RWPE1 (cell line): ENCODE results near the gene CCRL2.
"Not testable (repeated sequence)": the region's sequence is repeated elsewhere in the genome, so short reads cannot be mapped to it uniquely, and the experiment has no call there.

Experiments used
- CTCF ChIA-PET: fragments of 350-600 bp; sonication (Branson Sonifier 250); formaldehyde crosslinking; extraction: SDS; loops from one replicate; lab custom pipeline; 2021; lab: Yijun Ruan, JAX
- POLR2A ChIA-PET: fragments of 400-600 bp; formaldehyde crosslinking; extraction: SDS; loops from one replicate; lab custom pipeline; 2020; ENCODE audit warnings: antibody characterized with exemption; ENCODE audit not compliant: low non-redundant PET; lab: Yijun Ruan, JAX
- DNase-seq: peaks from one replicate; pipeline ENCODE4 v3.0.0; 2012; ENCODE audit warnings: low spot score
- H3K27ac ChIP-seq: fragments of 450-650 bp; 2 replicates; pipeline ENCODE4 v1.5.1; 2017
- TF ChIP-seq, protein P1 (sequence below): fragments of 450-650 bp; conservative IDR thresholded peaks from 2 replicates; pipeline ENCODE4 v1.5.1; 2017; ENCODE audit warnings: low read depth, mild to moderate bottlenecking

The CCRL2 gene

DNA sequence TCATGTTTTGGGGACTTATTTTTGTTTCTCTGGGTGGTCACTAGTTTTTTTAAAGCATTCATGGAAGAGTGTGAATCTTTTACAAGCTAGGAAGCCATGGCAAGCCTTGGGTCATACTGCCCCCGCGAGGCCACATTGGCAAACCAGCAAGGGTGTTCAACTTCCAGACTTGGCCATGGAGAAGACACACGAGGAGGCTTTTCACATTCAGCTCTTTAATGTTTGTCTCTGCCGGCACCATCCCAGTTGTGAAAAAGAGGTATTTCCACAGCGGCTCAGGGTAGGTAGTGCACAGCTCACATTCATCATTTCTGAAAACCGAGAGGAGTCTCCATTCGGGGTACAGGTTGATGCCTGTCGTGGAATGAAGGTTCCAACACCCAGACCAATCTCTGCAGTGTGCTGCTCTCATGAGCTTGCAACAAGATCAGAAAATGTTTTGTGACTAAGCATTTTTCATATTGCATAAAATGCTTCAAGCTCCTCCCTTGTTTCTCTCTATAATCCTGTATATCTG is 28.6 kb upstream of the CCRL2 start:
- DNase-seq: peak; percentile 27
- CTCF ChIA-PET: interaction anchor here (0.7 to 0.9 kb wide), 5 partner anchors 12 to 449 kb away, joined by 3 to 4 read pairs (median 3); no protein-coding TSS in a partner anchor
- TF ChIP-seq, protein P1, sequence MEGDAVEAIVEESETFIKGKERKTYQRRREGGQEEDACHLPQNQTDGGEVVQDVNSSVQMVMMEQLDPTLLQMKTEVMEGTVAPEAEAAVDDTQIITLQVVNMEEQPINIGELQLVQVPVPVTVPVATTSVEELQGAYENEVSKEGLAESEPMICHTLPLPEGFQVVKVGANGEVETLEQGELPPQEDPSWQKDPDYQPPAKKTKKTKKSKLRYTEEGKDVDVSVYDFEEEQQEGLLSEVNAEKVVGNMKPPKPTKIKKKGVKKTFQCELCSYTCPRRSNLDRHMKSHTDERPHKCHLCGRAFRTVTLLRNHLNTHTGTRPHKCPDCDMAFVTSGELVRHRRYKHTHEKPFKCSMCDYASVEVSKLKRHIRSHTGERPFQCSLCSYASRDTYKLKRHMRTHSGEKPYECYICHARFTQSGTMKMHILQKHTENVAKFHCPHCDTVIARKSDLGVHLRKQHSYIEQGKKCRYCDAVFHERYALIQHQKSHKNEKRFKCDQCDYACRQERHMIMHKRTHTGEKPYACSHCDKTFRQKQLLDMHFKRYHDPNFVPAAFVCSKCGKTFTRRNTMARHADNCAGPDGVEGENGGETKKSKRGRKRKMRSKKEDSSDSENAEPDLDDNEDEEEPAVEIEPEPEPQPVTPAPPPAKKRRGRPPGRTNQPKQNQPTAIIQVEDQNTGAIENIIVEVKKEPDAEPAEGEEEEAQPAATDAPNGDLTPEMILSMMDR: peak; percentile 70
- H3K27ac ChIP-seq: peak overlapping the region; percentile 38; the same call in 1 of the 2 replicates
- POLR2A ChIA-PET: no interaction called here

DNA sequence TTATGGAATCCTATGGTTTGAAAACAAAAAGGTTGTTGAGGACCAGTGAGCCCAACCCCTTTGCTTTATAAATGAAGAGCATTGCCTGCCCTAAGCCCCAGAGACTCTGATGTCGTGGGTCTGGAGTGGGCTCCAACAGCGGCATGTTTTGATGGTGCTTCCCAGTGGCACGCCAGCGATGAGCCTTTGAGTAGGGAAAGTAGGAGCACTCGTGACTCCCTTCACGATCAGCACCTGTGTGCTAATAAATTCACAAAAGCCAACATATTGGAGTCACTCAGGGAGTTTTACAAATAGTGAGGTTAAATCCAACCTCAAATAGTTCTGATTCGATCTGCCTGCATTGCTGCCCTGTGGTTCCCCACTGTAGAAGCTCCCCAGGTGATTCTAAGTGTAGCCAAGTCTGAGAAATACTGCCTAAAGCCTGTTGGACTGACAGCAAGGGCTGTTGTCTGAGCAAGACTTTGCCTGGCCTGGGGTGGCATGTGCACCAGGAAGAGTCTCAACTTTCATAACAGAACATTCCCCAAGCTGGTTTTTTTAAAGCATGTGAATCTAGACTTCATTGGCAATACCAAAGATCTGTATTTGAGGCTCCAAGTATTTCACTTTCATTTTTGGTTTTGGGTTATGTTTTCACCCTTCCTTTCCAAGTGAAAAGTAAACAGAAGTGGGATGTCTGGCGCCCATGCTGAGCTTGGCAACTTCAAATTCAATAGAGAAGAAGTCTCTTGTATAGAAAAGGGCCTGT is 26.4 kb upstream of the CCRL2 start:
- peak overlapping the region; percentile 61 for H3K27ac ChIP-seq
- CTCF ChIA-PET: no interaction called here
- TF ChIP-seq, protein P1: no peak

DNA sequence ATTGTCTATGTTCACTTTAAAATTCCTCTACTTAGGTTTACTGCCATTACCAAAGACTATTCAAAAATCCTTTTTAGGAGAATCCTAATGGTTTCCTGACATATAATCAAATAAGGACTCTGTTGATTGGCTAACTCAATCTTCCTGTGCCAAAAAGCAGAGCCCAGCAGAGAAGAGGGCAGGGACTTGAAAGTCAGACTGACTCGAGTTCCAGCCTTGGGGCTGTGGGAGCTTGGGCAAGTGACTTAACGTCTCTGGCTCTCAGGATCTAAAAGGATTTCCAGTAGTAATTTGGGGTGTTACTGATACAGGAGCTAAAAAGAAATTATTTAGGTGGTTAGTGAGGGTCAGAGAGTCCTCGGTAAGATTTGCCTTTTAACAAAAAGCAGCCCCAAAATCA is 25.4 kb upstream of the CCRL2 start:
- ChIA-PET CTCF (interaction anchor here (0.8 kb wide), 1 partner anchor 61 kb away, joined by 3 read pairs; no protein-coding TSS in a partner anchor), POLR2A (no interaction called here)

More for the DNA sequence above, 26.4 kb upstream of the CCRL2 start:
- DNase-seq: no peak
- POLR2A ChIA-PET: no interaction called here

DNA sequence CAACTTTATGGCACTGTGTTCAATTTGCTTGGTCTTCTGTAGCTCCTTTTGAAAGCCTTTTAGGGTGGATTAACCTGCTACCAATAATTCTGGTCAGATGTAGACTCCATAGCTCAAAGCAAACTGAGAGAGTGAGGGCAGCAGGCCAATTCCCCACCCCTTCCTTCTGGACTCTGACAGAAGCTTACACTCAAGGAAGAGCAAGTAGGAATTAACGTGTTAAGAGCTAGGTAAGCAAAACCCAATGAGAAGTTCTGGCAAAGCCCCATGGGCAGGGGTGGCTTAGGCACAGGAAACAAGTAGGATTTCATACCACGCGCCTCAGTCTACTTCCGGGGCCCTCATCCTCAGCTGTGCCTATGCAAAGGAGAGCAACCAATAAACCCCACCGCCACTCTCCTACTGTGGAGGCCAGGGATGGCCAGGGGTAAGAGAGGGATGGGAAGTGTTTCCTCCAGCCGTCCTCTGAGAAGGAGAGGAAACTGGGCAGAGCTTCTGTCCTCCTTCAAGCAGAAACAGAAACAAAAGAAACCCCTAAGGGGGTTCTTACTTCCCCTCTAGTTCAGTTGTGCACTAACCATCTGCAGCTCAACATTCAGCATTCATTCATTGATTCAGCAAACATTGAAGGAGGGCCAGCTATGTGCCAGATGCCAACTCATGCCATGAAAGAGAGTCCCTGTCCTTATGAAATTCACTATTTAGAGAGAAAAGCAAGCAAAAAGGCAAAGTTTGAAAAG is 23.7 kb upstream of the CCRL2 start:
- ChIA-PET CTCF (no interaction called here), POLR2A (no interaction called here)
- no peak overlapping the region for H3K27ac ChIP-seq
- TF ChIP-seq, protein P1: no peak
- DNase-seq: no peak

More for the DNA sequence above, 25.4 kb upstream of the CCRL2 start:
- no peak overlapping the region for H3K27ac ChIP-seq
- TF ChIP-seq, protein P1: no peak
- no peak for DNase-seq

DNA sequence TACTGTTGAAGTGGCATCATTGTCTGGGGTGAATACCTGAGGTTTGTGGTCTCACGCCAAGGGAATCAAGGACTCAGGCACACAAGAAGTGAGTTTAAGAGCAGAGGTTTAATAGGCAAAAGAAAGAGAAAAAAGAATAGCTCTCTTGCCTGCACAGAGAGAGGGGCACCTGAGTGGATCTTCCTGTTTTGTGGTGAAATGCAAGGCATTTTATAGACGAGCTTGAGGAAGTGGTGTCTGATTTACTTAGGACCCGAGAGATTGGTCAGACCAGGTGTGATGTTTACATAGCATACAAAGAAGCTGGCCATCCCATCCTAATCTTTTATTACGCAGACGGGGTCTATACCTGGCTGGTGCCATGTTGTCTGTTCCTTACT is 23.1 kb upstream of the CCRL2 start:
- ChIA-PET CTCF (interaction anchor here (0.6 kb wide), 1 partner anchor 30 kb away, joined by 4 read pairs; the partner anchor contains the start of gene CCR2), POLR2A (no interaction called here)
- TF ChIP-seq, protein P1: no peak
- DNase-seq: no peak
- H3K27ac ChIP-seq: no peak overlapping the region

DNA sequence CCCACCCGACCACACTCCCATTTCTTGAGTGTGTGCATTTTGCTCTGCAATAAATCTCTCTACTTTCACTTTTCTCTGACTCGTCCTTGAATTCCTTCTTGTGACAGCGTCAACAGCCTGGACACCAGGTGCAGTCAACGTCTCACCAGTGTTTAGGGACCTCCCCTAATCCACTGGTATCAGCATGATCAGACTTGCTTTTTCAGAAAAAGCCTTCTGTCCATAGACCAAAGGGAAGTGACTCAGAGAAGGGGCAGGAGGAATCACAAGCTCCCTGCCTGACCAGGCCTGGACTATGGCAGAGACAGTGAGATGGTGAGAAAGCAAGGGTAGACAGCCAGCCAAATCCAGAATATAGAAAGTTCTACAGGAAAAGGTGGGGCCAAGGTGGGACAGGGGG is 20.9 kb upstream of the CCRL2 start:
- POLR2A ChIA-PET: no interaction called here
- peak overlapping the region; percentile 93 for H3K27ac ChIP-seq
- peak; percentile 91 for DNase-seq
- CTCF ChIA-PET: interaction anchor here (0.6 to 0.7 kb wide), 2 partner anchors 45 to 454 kb away, joined by 3 to 4 read pairs; no protein-coding TSS in a partner anchor
- TF ChIP-seq, protein P1: no peak

DNA sequence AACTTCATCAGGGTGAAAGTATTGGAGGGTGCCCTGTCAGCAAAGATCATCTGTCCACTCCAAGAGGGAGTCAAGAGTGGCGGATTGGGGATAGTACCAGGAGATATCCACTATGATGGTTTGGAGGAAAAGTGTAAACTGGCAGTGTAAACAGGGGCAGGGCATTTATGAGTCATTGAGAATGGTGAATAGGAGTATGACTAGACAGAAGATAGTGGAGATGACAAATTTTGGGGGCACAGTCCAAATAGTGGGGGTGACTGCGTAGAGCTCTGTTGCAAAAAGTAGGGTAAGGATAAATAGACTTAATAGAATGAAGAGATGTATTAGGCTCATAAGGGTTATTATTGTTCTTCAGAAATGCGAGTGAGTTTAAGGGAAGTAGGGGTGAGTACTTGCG is 18.2 kb upstream of the CCRL2 start:
- DNase-seq, CTCF ChIA-PET, POLR2A ChIA-PET, H3K27ac ChIP-seq: not testable (repeated sequence)
